ENCODE results near the gene S100A8. TPM values are rescaled to one million over a fixed set of nuclear protein-coding genes. Genes with fewer than 3 reads are reported as not detected.

Gene S100A8
- total RNA-seq, 3 donors from 2014 or later: 13.1 to 37.4 (median 26.5) TPM

GRCh38 chr1:153354515-153355193 is 36.2 kb downstream of the S100A8 start:
- H3K36me3 ChIP-seq: no peaks in the 10 kb centered on the region
- DNase-seq (ENCODE audit: low spot score in 2 of 2): peak in 1 of 2 donors; percentile 10
- H3K4me3 ChIP-seq: no peak overlapping the region
- no peaks in the 10 kb centered on the region for H3K9me3 ChIP-seq
- no peaks in the 10 kb centered on the region for H3K27me3 ChIP-seq
- TF ChIP-seq CTCF (IDR thresholded peaks at IDR 0.05) (no peak), POLR2AphosphoS5 (IDR thresholded peaks at IDR 0.05) (no peak), POLR2A (IDR thresholded peaks at IDR 0.05) (no peak)
- intact Hi-C loops (cut with DNase I; ENCODE audit: low total_unique reads): no loop called here
- H3K27ac ChIP-seq: no peak overlapping the region
- peaks cover 0 to 9% of the 10 kb centered on the region in 2 donors for H3K4me1 ChIP-seq

GRCh38 chr1:153353226-153353947 is 37.5 kb downstream of the S100A8 start:
- Histone ChIP-seq H3K9me3 (no peaks in the 10 kb centered on the region), H3K36me3 (no peaks in the 10 kb centered on the region), H3K4me3 (no peak overlapping the region), H3K27me3 (peaks cover 0 to under 1% of the 10 kb centered on the region in 2 donors), H3K4me1 (peaks cover 0 to 9% of the 10 kb centered on the region in 2 donors), H3K27ac (no peak overlapping the region)
- intact Hi-C loops (cut with DNase I; ENCODE audit: low total_unique reads): loop anchor here (2.0 kb wide), 1 partner anchor 141 kb away; no protein-coding TSS in a partner anchor
- peak in 1 of 2 donors; percentile 12 for DNase-seq (ENCODE audit: low spot score in 2 of 2)
- no peak for TF ChIP-seq POLR2A (IDR thresholded peaks at IDR 0.05)
- TF ChIP-seq CTCF (IDR thresholded peaks at IDR 0.05): no peak
- TF ChIP-seq POLR2AphosphoS5 (IDR thresholded peaks at IDR 0.05): no peak

- H3K4me3 ChIP-seq: no peak overlapping the region
- no peak overlapping the region for H3K27ac ChIP-seq
- peak; percentile 45 to 62 for DNase-seq (ENCODE audit: low spot score in 2 of 2)
- intact Hi-C loops (cut with DNase I; ENCODE audit: low total_unique reads): loop anchor here (2.0 kb wide), 1 partner anchor 142 kb away; no protein-coding TSS in a partner anchor
- H3K27me3 ChIP-seq: peaks cover 0 to 6% of the 10 kb centered on the region in 2 donors
- no peaks in the 10 kb centered on the region for H3K36me3 ChIP-seq
- TF ChIP-seq POLR2A (IDR thresholded peaks at IDR 0.05): no peak
- peak; percentile 60 to 85 (median 80) for TF ChIP-seq CTCF (IDR thresholded peaks at IDR 0.05)
- peak in 1 of 3 donors; percentile 37 for TF ChIP-seq POLR2AphosphoS5 (IDR thresholded peaks at IDR 0.05)
- peaks cover 0 to 4% of the 10 kb centered on the region in 2 donors for H3K4me1 ChIP-seq
- no peaks in the 10 kb centered on the region for H3K9me3 ChIP-seq
These were observed 38.4 kb downstream of the S100A8 start for GRCh38 chr1:153352523-153352922.

GRCh38 chr1:153350321-153350957 is 40.4 kb downstream of the S100A8 start:
- TF ChIP-seq CTCF (IDR thresholded peaks at IDR 0.05) (no peak), POLR2A (IDR thresholded peaks at IDR 0.05) (no peak), POLR2AphosphoS5 (IDR thresholded peaks at IDR 0.05) (no peak)
- H3K27me3 ChIP-seq: peaks cover 0 to 14% of the 10 kb centered on the region in 2 donors
- no peaks in the 10 kb centered on the region for H3K9me3 ChIP-seq
- no peak overlapping the region for H3K27ac ChIP-seq
- intact Hi-C loops (cut with DNase I; ENCODE audit: low total_unique reads): no loop called here
- H3K36me3 ChIP-seq: no peaks in the 10 kb centered on the region
- no peaks in the 10 kb centered on the region for H3K4me1 ChIP-seq
- no peak overlapping the region for H3K4me3 ChIP-seq
- DNase-seq (ENCODE audit: low spot score in 2 of 2): no peak
